Testis (tissue), 3 donors: Measurements from ENCODE around the gene ERBB2. TPM values are rescaled to one million over a fixed set of nuclear protein-coding genes. Genes with fewer than 3 reads are reported as not detected.
"Not testable (repeated sequence)": the region's sequence is repeated elsewhere in the genome, so short reads cannot be mapped to it uniquely, and the experiment has no call there.

Experiments used
- DNase-seq: peaks from one replicate; pipeline ENCODE4 v3.0.0-alpha.2; 2019
- H3K27ac ChIP-seq, 2 donors: fragments of 200-600 bp; sonication (generic); one replicate each; pipeline ENCODE4 v1.5.1; 2019
- H3K27me3 ChIP-seq: fragments of 200-600 bp; sonication (generic); one replicate; pipeline ENCODE4 v1.5.1; 2019
- H3K36me3 ChIP-seq: fragments of 200-600 bp; sonication (generic); one replicate; pipeline ENCODE4 v1.5.1; 2017; ENCODE audit warnings: low read depth; ENCODE audit errors: missing control alignments
- H3K4me1 ChIP-seq: fragments of 200-600 bp; sonication (generic); one replicate; pipeline ENCODE4 v1.5.1; 2019
- H3K4me3 ChIP-seq, 2 donors: fragments of 200-600 bp; sonication (generic); one replicate each; pipeline ENCODE4 v1.5.1; 2017 to 2019
- H3K9me3 ChIP-seq: fragments of 200-600 bp; sonication (generic); one replicate; pipeline ENCODE4 v1.5.1; 2017
- POLR2A ChIP-seq: fragments of 450-650 bp; IDR thresholded peaks from one replicate; pipeline ENCODE4 v1.6.1; 2017; ENCODE audit warnings: antibody characterized with exemption, mild to moderate bottlenecking, moderate library complexity
- WGBS, 2 donors: methylation state at CpG; one replicate each; pipeline ENCODE4 v1.1.5; 2018; 5-methylcytosine and 5-hydroxymethylcytosine counted together
- intact Hi-C: fragments of 100-400 bp; cut with DNase I; formaldehyde crosslinking; loops from one replicate; pipeline ENCODE4 v1.15.1; 2023; ENCODE audit warnings: low total_unique reads
- polyA plus RNA-seq: library from polyadenylated mRNA; stranded (reverse); fragments of 350-450 nt; fragmentation: Illumina TruSeq; extraction: RNeasy Lipid Tissue Mini Kit (QIAGEN cat#74804); gene quantifications from one replicate; pipeline ENCODE4 v1.2.3, GENCODE V29; 2014; ENCODE audit warnings: low read depth, low replicate concordance; ENCODE audit not compliant: insufficient read depth
- total RNA-seq, 2 donors: library from RNA; depleted of rRNA; stranded (reverse); fragments of >200 nt; gene quantifications; one replicate each; pipeline ENCODE4 v1.2.3, GENCODE V29; 2016
- TF ChIP-seq, protein P1 (sequence below), 3 experiments: fragments of 450-650 bp in 2 of 3; fragments of 200-600 bp in 1 of 3; sonication (generic) in 1 of 3; IDR thresholded peaks; one replicate each; pipeline ENCODE4 v1.5.1; 2016 to 2019; ENCODE audit warnings: antibody characterized with exemption in 3 of 3, mild to moderate bottlenecking in 2 of 3, moderate library complexity in 1 of 3

Gene ERBB2
- total and polyA plus RNA-seq, 3 donors from 2014 or later: 32.1 to 40.0 (median 32.1) TPM

DNA sequence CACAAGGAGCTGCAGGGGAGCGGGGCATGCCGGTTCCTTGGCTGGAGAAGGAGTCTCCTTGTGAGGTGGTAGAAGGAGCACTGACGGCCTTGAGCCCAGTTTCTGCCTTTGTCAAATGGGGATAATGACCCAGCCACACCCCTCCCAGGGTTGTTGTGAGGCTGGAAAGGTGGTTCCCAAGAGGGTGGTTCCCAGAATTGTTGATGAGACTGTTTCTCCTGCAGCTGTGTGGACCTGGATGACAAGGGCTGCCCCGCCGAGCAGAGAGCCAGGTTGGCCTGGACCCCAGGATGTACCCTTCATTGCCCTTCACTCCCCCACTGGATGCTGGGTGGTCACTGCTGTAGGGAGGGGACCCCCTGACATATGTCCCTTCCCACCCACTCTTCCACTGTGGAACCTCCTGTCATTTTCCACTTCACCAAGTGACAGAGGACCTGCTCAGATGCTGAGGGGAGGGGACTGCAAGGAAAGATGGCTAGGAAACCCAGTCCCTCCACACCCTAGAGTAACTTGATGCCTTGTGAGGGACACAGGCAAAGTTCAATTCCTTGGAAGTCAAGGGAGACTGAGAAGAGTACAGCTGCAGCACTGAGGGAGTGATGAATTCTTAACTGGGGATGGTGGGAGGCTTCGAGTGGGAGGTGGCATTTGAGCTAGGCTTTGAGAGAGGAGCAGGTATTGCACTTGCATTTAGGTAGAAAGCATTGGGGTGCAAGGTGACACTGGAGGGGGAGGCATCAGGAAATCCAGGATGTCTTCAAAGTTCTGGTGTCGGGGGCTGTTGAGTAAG lies 19.9 kb downstream of the ERBB2 start:
- Histone ChIP-seq H3K4me1 (no peaks in the 10 kb centered on the region), H3K36me3 (no peaks in the 10 kb centered on the region), H3K27ac (no peak overlapping the region), H3K4me3 (no peak overlapping the region), H3K27me3 (no peaks in the 10 kb centered on the region), H3K9me3 (no peaks in the 10 kb centered on the region)
- intact Hi-C loops: no loop called here
- no peak for DNase-seq
- WGBS, 2 donors: 89 to 93% methylated on average over 4 to 7 of the region's 7 CpGs
- TF ChIP-seq, protein P1, sequence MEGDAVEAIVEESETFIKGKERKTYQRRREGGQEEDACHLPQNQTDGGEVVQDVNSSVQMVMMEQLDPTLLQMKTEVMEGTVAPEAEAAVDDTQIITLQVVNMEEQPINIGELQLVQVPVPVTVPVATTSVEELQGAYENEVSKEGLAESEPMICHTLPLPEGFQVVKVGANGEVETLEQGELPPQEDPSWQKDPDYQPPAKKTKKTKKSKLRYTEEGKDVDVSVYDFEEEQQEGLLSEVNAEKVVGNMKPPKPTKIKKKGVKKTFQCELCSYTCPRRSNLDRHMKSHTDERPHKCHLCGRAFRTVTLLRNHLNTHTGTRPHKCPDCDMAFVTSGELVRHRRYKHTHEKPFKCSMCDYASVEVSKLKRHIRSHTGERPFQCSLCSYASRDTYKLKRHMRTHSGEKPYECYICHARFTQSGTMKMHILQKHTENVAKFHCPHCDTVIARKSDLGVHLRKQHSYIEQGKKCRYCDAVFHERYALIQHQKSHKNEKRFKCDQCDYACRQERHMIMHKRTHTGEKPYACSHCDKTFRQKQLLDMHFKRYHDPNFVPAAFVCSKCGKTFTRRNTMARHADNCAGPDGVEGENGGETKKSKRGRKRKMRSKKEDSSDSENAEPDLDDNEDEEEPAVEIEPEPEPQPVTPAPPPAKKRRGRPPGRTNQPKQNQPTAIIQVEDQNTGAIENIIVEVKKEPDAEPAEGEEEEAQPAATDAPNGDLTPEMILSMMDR (IDR thresholded peaks at IDR 0.05): no peak
- TF ChIP-seq POLR2A: no peak

DNA sequence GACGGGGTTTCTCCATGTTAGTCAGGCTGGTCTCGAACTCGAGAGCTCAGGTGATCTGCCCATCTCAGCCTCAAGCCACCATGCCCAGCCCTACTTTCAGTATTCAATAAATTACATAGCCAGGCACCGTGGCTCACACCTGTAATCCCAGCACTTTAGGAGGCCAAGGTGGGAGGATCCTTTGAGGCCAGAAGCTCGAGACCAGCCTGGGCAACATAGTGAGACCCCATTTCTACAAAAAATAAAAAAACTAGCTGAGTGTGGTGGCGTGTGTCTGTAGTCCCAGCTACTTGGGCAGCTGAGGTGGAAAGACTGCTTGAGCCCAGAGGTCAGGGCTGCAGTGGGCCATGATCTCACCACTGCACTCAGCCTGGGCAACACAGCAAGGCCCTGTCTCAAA lies 22.2 kb downstream of the ERBB2 start:
- no peak overlapping the region for H3K27ac ChIP-seq
- no peak for TF ChIP-seq POLR2A
- TF ChIP-seq, protein P1 (IDR thresholded peaks at IDR 0.05): no peak
- no peaks in the 10 kb centered on the region for H3K36me3 ChIP-seq
- 93 to 95% methylated on average over 6 of the region's 6 CpGs for WGBS, 2 donors
- no peak overlapping the region for H3K4me3 ChIP-seq
- H3K4me1 ChIP-seq: no peaks in the 10 kb centered on the region
- intact Hi-C loops: no loop called here
- H3K27me3 ChIP-seq: no peaks in the 10 kb centered on the region
- no peaks in the 10 kb centered on the region for H3K9me3 ChIP-seq
- no peak for DNase-seq

DNA sequence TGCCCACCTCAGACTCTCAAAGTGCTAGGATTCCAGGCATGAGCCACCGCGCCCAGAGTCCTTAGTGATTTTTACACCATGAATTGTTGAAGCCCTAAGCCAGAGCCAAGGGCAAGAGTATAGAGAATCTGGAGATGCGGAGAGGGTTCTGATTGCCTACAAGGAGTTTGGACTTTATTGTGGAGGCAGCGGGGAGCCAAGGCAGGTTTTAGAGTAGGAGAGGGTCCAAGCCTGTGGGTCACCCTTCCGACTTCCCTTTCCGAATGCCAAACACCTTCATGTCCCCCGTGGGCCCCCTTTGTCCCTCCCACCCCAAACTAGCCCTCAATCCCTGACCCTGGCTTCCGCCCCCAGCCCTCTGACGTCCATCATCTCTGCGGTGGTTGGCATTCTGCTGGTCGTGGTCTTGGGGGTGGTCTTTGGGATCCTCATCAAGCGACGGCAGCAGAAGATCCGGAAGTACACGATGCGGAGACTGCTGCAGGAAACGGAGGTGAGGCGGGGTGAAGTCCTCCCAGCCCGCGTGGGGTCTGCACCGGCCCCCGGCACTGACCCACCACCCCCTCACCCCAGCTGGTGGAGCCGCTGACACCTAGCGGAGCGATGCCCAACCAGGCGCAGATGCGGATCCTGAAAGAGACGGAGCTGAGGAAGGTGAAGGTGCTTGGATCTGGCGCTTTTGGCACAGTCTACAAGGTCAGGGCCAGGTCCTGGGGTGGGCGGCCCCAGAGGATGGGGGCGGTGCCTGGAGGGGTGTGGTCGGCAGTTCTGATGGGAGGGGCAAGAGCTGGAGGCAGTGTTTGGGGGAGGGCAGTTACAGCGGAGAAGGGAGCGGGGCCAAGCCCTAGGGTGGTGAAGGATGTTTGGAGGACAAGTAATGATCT lies 23.3 kb downstream of the ERBB2 start:
- intact Hi-C loops: no loop called here

DNA sequence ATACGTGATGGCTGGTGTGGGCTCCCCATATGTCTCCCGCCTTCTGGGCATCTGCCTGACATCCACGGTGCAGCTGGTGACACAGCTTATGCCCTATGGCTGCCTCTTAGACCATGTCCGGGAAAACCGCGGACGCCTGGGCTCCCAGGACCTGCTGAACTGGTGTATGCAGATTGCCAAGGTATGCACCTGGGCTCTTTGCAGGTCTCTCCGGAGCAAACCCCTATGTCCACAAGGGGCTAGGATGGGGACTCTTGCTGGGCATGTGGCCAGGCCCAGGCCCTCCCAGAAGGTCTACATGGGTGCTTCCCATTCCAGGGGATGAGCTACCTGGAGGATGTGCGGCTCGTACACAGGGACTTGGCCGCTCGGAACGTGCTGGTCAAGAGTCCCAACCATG lies 24.9 kb downstream of the ERBB2 start:
- TF ChIP-seq, protein P1 (IDR thresholded peaks at IDR 0.05): no peak
- no peak for TF ChIP-seq POLR2A
- no peak overlapping the region for H3K4me3 ChIP-seq
- no peak overlapping the region for H3K27ac ChIP-seq
- no peaks in the 10 kb centered on the region for H3K27me3 ChIP-seq
- intact Hi-C loops: no loop called here
- WGBS, 2 donors: 91 to 94% methylated on average over 8 to 13 of the region's 13 CpGs
- no peak for DNase-seq
- no peaks in the 10 kb centered on the region for H3K36me3 ChIP-seq
- no peaks in the 10 kb centered on the region for H3K9me3 ChIP-seq
- peaks cover 3% of the 10 kb centered on the region for H3K4me1 ChIP-seq

More for the DNA sequence above, 23.3 kb downstream of the ERBB2 start:
- no peak overlapping the region for H3K4me3 ChIP-seq
- no peak overlapping the region for H3K27ac ChIP-seq
- 69 to 70% methylated on average over 14 to 34 of the region's 34 CpGs for WGBS, 2 donors
- no peaks in the 10 kb centered on the region for H3K9me3 ChIP-seq
- no peak for DNase-seq
- TF ChIP-seq, protein P1 (IDR thresholded peaks at IDR 0.05): no peak
- no peak for TF ChIP-seq POLR2A
- no peaks in the 10 kb centered on the region for H3K27me3 ChIP-seq
- H3K36me3 ChIP-seq: no peaks in the 10 kb centered on the region
- no peaks in the 10 kb centered on the region for H3K4me1 ChIP-seq

DNA sequence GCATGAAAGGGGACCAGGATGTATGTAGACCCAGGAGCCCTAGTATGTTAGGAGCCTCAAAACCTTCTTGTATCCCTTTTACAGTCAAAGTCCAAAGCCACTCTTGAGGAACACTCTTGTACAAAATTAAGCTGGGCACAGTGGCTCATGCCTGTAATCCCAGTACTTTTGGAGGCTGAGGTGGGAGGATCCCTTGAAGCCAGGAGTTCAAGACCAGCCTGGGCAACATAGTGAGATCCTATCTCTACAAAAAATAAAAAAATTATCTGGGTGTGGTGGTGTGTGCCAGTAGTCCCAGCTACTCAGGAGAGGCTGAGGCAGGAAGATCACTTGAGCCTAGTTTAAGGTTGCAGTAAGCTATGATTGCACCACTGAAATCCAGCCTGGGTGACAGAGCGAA lies 26.1 kb downstream of the ERBB2 start:
- DNase-seq, intact Hi-C loops, H3K4me3 ChIP-seq, H3K9me3 ChIP-seq, H3K36me3 ChIP-seq, H3K27me3 ChIP-seq, H3K4me1 ChIP-seq, H3K27ac ChIP-seq: not testable (repeated sequence)
- WGBS, 2 donors: 97 to 100% methylated on average over 1 of the region's 1 CpG
